Right lobe of liver (tissue), 6 donors: Measurements from ENCODE around the gene ERI2. TPM values are rescaled to one million over a fixed set of nuclear protein-coding genes. Genes with fewer than 3 reads are reported as not detected.

ENCODE experiments used
- ATAC-seq, 4 donors: fragments of 200-7000 bp; cut with Tn5 transposase; one replicate each; pipeline ENCODE4 v1.9.1; 2020; ENCODE audit warnings: mild to moderate bottlenecking in 4 of 4, moderate library complexity in 4 of 4
- DNase-seq, 3 donors: peaks; one replicate each; pipeline ENCODE4 v3.0.0-alpha.2; 2020
- H3K27ac ChIP-seq, 3 donors: fragments of 200-600 bp; one replicate each; pipeline ENCODE4 v1.8.0; 2022
- H3K27me3 ChIP-seq, 2 donors: fragments of 200-600 bp; one replicate each; pipeline ENCODE4 v1.8.0; 2022
- H3K36me3 ChIP-seq, 4 donors: fragments of 200-600 bp; sonication (generic) in 1 of 4; one replicate each; pipeline versions ENCODE4 v1.5.1 to v1.8.0; 2017 to 2022; ENCODE audit warnings: control low read depth in 1 of 4
- H3K4me1 ChIP-seq, 4 donors: fragments of 200-600 bp; sonication (generic) in 1 of 4; one replicate each; pipeline versions ENCODE4 v1.5.1 to v1.8.0; 2017 to 2022; ENCODE audit warnings: control low read depth in 1 of 4
- H3K4me3 ChIP-seq, 3 donors: fragments of 200-600 bp; one replicate each; pipeline ENCODE4 v1.8.0; 2022
- H3K9me3 ChIP-seq, 4 donors: fragments of 200-600 bp; sonication (generic) in 1 of 4; one replicate each; pipeline versions ENCODE4 v1.5.1 to v1.8.0; 2017 to 2022; ENCODE audit warnings: control low read depth in 1 of 4
- CTCF ChIP-seq, 4 donors: fragments of 200-600 bp in 3 of 4; fragments of 450-650 bp in 1 of 4; IDR thresholded peaks; one replicate each; pipeline versions ENCODE4 v1.5.1 to v1.8.0; 2016 to 2022; ENCODE audit warnings: antibody characterized with exemption in 4 of 4, mild to moderate bottlenecking in 2 of 4
- POLR2A ChIP-seq: fragments of 450-650 bp; IDR thresholded peaks from one replicate; pipeline ENCODE4 v1.6.1; 2017; ENCODE audit warnings: antibody characterized with exemption, mild to moderate bottlenecking
- WGBS: methylation state at CpG from one replicate; pipeline ENCODE4 v1.1.6; 2018; ENCODE audit warnings: low coverage, low lambda C conversion rate; ENCODE audit not compliant: insufficient coverage; ENCODE audit errors: missing lambda C conversion rate; 5-methylcytosine and 5-hydroxymethylcytosine counted together
- intact Hi-C, 2 donors: fragments of 100-400 bp; cut with DNase I; formaldehyde crosslinking; loops; one replicate each; pipeline versions ENCODE4 v1.11.2 to v1.14.1; 2022
- total RNA-seq, 6 experiments: library from RNA; depleted of rRNA in 2 of 6; stranded (reverse); fragments of >200 nt in 2 of 6; fragmentation: NEBNext Ultra II Directional in 3 of 6; extraction: Animal tissue kit (Norgen Biotek cat#: 25700) in 3 of 6; gene quantifications; one replicate each; pipeline versions ENCODE4 v1.1.0 to v1.2.4, GENCODE V29; 2016 to 2023
- donor health status: DM: no; HTN: yes; CAD: no.
- donor health status: DM: no; HTN: no; CAD: no.
- donor health status: DM: no; HTN: no; CAD: no.
- donor health status: DM: no; HTN: yes; CAD: no.
- donor health status: DM: no; HTN: yes; CAD: no.

ERI2 gene
- total RNA-seq, 6 experiments from 2014 or later = 9.8 to 15.9 (median 14.8) TPM

- H3K27ac ChIP-seq = no peak overlapping the region
- H3K36me3 ChIP-seq = peaks cover 0 to 38% (median 8%) of the 10 kb centered on the region in 4 donors
- no CpG with 5 or more reads among the region's 7 CpGs for WGBS
- peaks cover 0 to 12% (median 0%) of the 10 kb centered on the region in 4 donors for H3K4me1 ChIP-seq
- intact Hi-C loops = no loop called here
- peak; percentile 62 to 70 (median 68) for DNase-seq
- H3K4me3 ChIP-seq = no peak overlapping the region
- ATAC-seq = peak; percentile 84 to 96 (median 89)
- no peak for TF ChIP-seq POLR2A
- TF ChIP-seq CTCF (IDR thresholded peaks at IDR 0.05) = peak; percentile 29 to 68 (median 53)
- H3K9me3 ChIP-seq = no peaks in the 10 kb centered on the region
- no peaks in the 10 kb centered on the region for H3K27me3 ChIP-seq
Measured at GRCh38 chr16:20774703-20775362, 31.4 kb downstream of the ERI2 start.

- ATAC-seq (peak; percentile 25 to 61 (median 42)), DNase-seq (no peak)
- peaks cover 0 to 27% (median 8%) of the 10 kb centered on the region in 4 donors for H3K36me3 ChIP-seq
- WGBS = 55% methylated on average over 3 of the region's 3 CpGs
- H3K27me3 ChIP-seq = no peaks in the 10 kb centered on the region
- no peaks in the 10 kb centered on the region for H3K9me3 ChIP-seq
- intact Hi-C loops = no loop called here
- H3K27ac ChIP-seq = no peak overlapping the region
- no peak for TF ChIP-seq POLR2A
- peaks cover 0 to 12% (median 0%) of the 10 kb centered on the region in 4 donors for H3K4me1 ChIP-seq
- H3K4me3 ChIP-seq = no peak overlapping the region
Measured at GRCh38 chr16:20773679-20774078, 32.6 kb downstream of the ERI2 start.

- Histone ChIP-seq H3K27me3 (no peaks in the 10 kb centered on the region), H3K4me1 (peaks cover 0 to 23% (median 5%) of the 10 kb centered on the region in 4 donors), H3K4me3 (no peak overlapping the region), H3K27ac (no peak overlapping the region), H3K36me3 (peaks cover 0 to 5% (median 0%) of the 10 kb centered on the region in 4 donors), H3K9me3 (no peaks in the 10 kb centered on the region)
- intact Hi-C loops = no loop called here
- DNase-seq (no peak), ATAC-seq (no peak)
- TF ChIP-seq CTCF (IDR thresholded peaks at IDR 0.05) (no peak), POLR2A (no peak)
- WGBS = 53% methylated on average over 1 of the region's 1 CpG
Measured at GRCh38 chr16:20768818-20769217, 37.5 kb downstream of the ERI2 start.

- no peaks in the 10 kb centered on the region for H3K9me3 ChIP-seq
- 86% methylated on average over 1 of the region's 1 CpG for WGBS
- intact Hi-C loops = no loop called here
- H3K4me3 ChIP-seq = no peak overlapping the region
- H3K4me1 ChIP-seq = peaks cover 0 to 19% (median 5%) of the 10 kb centered on the region in 4 donors
- ATAC-seq = no peak
- no peaks in the 10 kb centered on the region for H3K27me3 ChIP-seq
- TF ChIP-seq POLR2A (no peak), CTCF (IDR thresholded peaks at IDR 0.05) (no peak)
- peaks cover 0 to 5% (median 0%) of the 10 kb centered on the region in 4 donors for H3K36me3 ChIP-seq
- no peak overlapping the region for H3K27ac ChIP-seq
- no peak for DNase-seq
Measured at GRCh38 chr16:20768121-20768520, 38.2 kb downstream of the ERI2 start.

- DNase-seq = peak in 1 of 3 donors; percentile 56
- H3K27ac ChIP-seq = peak overlapping the region in 1 of 3 donors; percentile 31
- intact Hi-C loops = no loop called here
- no peaks in the 10 kb centered on the region for H3K9me3 ChIP-seq
- H3K4me1 ChIP-seq = peaks cover 0 to 21% (median 5%) of the 10 kb centered on the region in 4 donors
- TF ChIP-seq CTCF (IDR thresholded peaks at IDR 0.05) (no peak), POLR2A (no peak)
- H3K4me3 ChIP-seq = no peak overlapping the region
- no peaks in the 10 kb centered on the region for H3K27me3 ChIP-seq
- H3K36me3 ChIP-seq = peaks cover 0 to 5% (median 0%) of the 10 kb centered on the region in 4 donors
- peak; percentile 48 to 59 (median 53) for ATAC-seq
Measured at GRCh38 chr16:20767577-20767976, 38.7 kb downstream of the ERI2 start.
